ENCODE results near the gene RBP3.

GRCh38 chr10:47368431-47369180 lies 20.4 kb downstream of the RBP3 start:
- no peak for TF ChIP-seq CTCF (conservative IDR thresholded peaks at IDR 0.05 in 1 of 2, IDR thresholded peaks at IDR 0.05 in 1 of 2; ENCODE audit: low read depth in 1 of 2, low read length in 2 of 2)
- no peak for TF ChIP-seq EZH2 (IDR thresholded peaks at IDR 0.05; ENCODE audit: low read length, missing control alignments)

Data from fibroblast of lung (primary cell).